BJ (cell line): ENCODE measurements around the gene APOA1. TPM values are rescaled to one million over a fixed set of nuclear protein-coding genes. Genes with fewer than 3 reads are reported as not detected.

Source experiments
- CTCF ChIA-PET: fragments of 350-600 bp; formaldehyde crosslinking; extraction: SDS; loops from one replicate; lab custom pipeline; 2021; ENCODE audit warnings: antibody characterized with exemption, inconsistent platforms; lab: Yijun Ruan, JAX
- POLR2A ChIA-PET: fragments of 300-600 bp; sonication (Branson Sonifier 250); formaldehyde crosslinking; extraction: SDS; loops from one replicate; lab custom pipeline; 2021; ENCODE audit warnings: antibody characterized with exemption; lab: Charles Lee
- DNase-seq: peaks from one replicate; pipeline ENCODE4 v3.0.0-alpha.2; 2011; ENCODE audit warnings: low read depth
- H3K27me3 ChIP-seq: 2 replicates; pipeline ENCODE4 v1.6.0; 2011; ENCODE audit warnings: low read length; ENCODE audit not compliant: control insufficient read depth, insufficient read depth
- H3K36me3 ChIP-seq: 2 replicates; pipeline ENCODE4 v1.5.1; 2011; ENCODE audit warnings: low read length; ENCODE audit not compliant: control insufficient read depth, insufficient read depth
- H3K4me3 ChIP-seq: 2 replicates; pipeline ENCODE4 v1.5.1; 2011; ENCODE audit warnings: low read depth, mild to moderate bottlenecking, control low read depth, low read length
- CTCF ChIP-seq: IDR thresholded peaks from 2 replicates; pipeline ENCODE4 v1.5.1; 2011; ENCODE audit warnings: low read depth, mild to moderate bottlenecking, control low read depth, inconsistent platforms, low read length, moderate library complexity; ENCODE audit not compliant: insufficient read depth
- polyA plus RNA-seq: library from polyadenylated mRNA; depleted of rRNA; stranded (reverse); fragments of >200 nt; gene quantifications from 2 replicates; pipeline ENCODE4 v1.2.3, GENCODE V29; 2011

Gene APOA1
- polyA plus RNA-seq, 1 experiment: not detected

GRCh38 chr11:116866804-116867455 lies 29.5 kb upstream of the APOA1 start:
- no peak for TF ChIP-seq CTCF

GRCh38 chr11:116865696-116866095 lies 28.3 kb upstream of the APOA1 start:
- TF ChIP-seq CTCF: no peak
- Histone ChIP-seq H3K36me3 (peaks cover 5% of the 10 kb centered on the region), H3K27me3 (no peaks in the 10 kb centered on the region), H3K4me3 (no peak overlapping the region)
- POLR2A ChIA-PET: no interaction called here
- CTCF ChIA-PET: interaction anchor here (2.0 to 3.3 kb wide), 3 partner anchors 12 to 76 kb away, joined by 5 to 13 read pairs (median 6); no protein-coding TSS in a partner anchor
- DNase-seq: peak; percentile 85

More at GRCh38 chr11:116866804-116867455, 29.5 kb upstream of the APOA1 start:
- DNase-seq: no peak
- CTCF ChIA-PET: interaction anchor here (0.6 to 3.3 kb wide), 6 partner anchors 13 to 239 kb away, joined by 3 to 13 read pairs (median 3); partner anchors contain the start of gene APOA5
- Histone ChIP-seq H3K4me3 (no peak overlapping the region), H3K36me3 (peaks cover 5% of the 10 kb centered on the region), H3K27me3 (no peaks in the 10 kb centered on the region)
- POLR2A ChIA-PET: no interaction called here

GRCh38 chr11:116864531-116864930 lies 27.1 kb upstream of the APOA1 start:
- DNase-seq: no peak

GRCh38 chr11:116862951-116863350 lies 25.5 kb upstream of the APOA1 start:
- Histone ChIP-seq H3K4me3 (no peak overlapping the region), H3K27me3 (no peaks in the 10 kb centered on the region), H3K36me3 (peaks cover 12% of the 10 kb centered on the region)
- no peak for TF ChIP-seq CTCF
- ChIA-PET CTCF (interaction anchor here (1.2 to 2.3 kb wide), 2 partner anchors 72 to 245 kb away, joined by 4 to 11 read pairs; partner anchors contain the start of gene APOA5), POLR2A (no interaction called here)
- no peak for DNase-seq

More at GRCh38 chr11:116864531-116864930, 27.1 kb upstream of the APOA1 start:
- H3K4me3 ChIP-seq: no peak overlapping the region
- POLR2A ChIA-PET: interaction anchor here (0.5 kb wide), 1 partner anchor 230 kb away, joined by 3 read pairs; no protein-coding TSS in a partner anchor
- no peaks in the 10 kb centered on the region for H3K27me3 ChIP-seq
- peaks cover 3% of the 10 kb centered on the region for H3K36me3 ChIP-seq
- CTCF ChIA-PET: interaction anchor here (0.6 to 3.3 kb wide), 6 partner anchors 10 to 233 kb away, joined by 3 to 13 read pairs (median 3); partner anchors contain the start of gene SIK3
- TF ChIP-seq CTCF: no peak

GRCh38 chr11:116862185-116862584 lies 24.8 kb upstream of the APOA1 start:
- peaks cover 9% of the 10 kb centered on the region for H3K36me3 ChIP-seq
- no peak for DNase-seq
- ChIA-PET CTCF (interaction anchor here (0.6 to 2.3 kb wide), 3 partner anchors 38 to 73 kb away, joined by 3 to 11 read pairs (median 3); partner anchors contain the start of gene APOA5), POLR2A (no interaction called here)
- no peak for TF ChIP-seq CTCF
- no peaks in the 10 kb centered on the region for H3K27me3 ChIP-seq
- H3K4me3 ChIP-seq: no peak overlapping the region
